ENCODE measurements around the gene PCDH15.

- TF ChIP-seq ZNF274 (IDR thresholded peaks at IDR 0.05; ENCODE audit: low read depth, low read length): no peak
- no peak for TF ChIP-seq SUZ12 (IDR thresholded peaks at IDR 0.05; ENCODE audit: extremely low read depth, insufficient read depth, insufficient read length)
- no peak for TF ChIP-seq YY1 (IDR thresholded peaks at IDR 0.05; ENCODE audit: insufficient read depth, insufficient read length)
Measured at GRCh38 chr10:54585572-54585971, 215.5 kb downstream of the PCDH15 start.

All from NT2/D1 (cell line).